Left cardiac atrium (tissue), 4 donors: ENCODE results near the gene SLC31A2. TPM values are rescaled to one million over a fixed set of nuclear protein-coding genes. Genes with fewer than 3 reads are reported as not detected.
A peak's percentile ranks its signal among the peaks of the same experiment; 100 is the strongest.
"Not testable (repeated sequence)": the region's sequence is repeated elsewhere in the genome, so short reads cannot be mapped to it uniquely, and the experiment has no call there.

ENCODE experiments used
- ATAC-seq, 2 donors: fragments of 200-7000 bp; cut with Tn5 transposase; one replicate each; pipeline ENCODE4 v1.9.1; 2020; ENCODE audit warnings: mild to moderate bottlenecking in 2 of 2, moderate library complexity in 2 of 2
- DNase-seq: peaks from one replicate; pipeline ENCODE4 v3.0.0-alpha.2; 2020
- intact Hi-C, 2 donors: fragments of 100-400 bp; cut with DNase I; formaldehyde crosslinking; loops; one replicate each; pipeline versions ENCODE4 v1.14.1 to v1.15.1; 2022 to 2023
- long read RNA-seq: library from polyadenylated mRNA; unstranded; transcript quantifications from one replicate; pipeline ENCODE4 v2.0.0, GENCODE V29; 2021
- total RNA-seq, 2 donors: library from RNA; stranded (reverse); fragmentation: NEBNext Ultra II Directional; extraction: Animal tissue kit (Norgen Biotek cat#: 25700); gene quantifications; one replicate each; pipeline ENCODE4 v1.2.1, GENCODE V29; 2021
- donor health status: DM: no; HTN: yes; CAD: no.
- donor health status: DM: no; HTN: yes; CAD: no; lungs with severe emphysema.
- donor health status: DM: yes; HTN: yes; CAD: no.
- donor health status: Dilated cardiomyopathy.

Gene SLC31A2, protein sequence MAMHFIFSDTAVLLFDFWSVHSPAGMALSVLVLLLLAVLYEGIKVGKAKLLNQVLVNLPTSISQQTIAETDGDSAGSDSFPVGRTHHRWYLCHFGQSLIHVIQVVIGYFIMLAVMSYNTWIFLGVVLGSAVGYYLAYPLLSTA
- 10 to 100 TPM in 1 of 2 donors, 1 to 10 TPM in 1; 7.1 to 12.3 TPM for total RNA-seq
- long read RNA-seq, transcript SLC31A2-201 (4 exons, 1,785 nt): major isoform, 10 of 11 reads
- long read RNA-seq, partial matches to known transcripts: 0 of 11 reads
- long read RNA-seq, other reads (novel, unspliced or antisense): 1 of 11 reads

DNA sequence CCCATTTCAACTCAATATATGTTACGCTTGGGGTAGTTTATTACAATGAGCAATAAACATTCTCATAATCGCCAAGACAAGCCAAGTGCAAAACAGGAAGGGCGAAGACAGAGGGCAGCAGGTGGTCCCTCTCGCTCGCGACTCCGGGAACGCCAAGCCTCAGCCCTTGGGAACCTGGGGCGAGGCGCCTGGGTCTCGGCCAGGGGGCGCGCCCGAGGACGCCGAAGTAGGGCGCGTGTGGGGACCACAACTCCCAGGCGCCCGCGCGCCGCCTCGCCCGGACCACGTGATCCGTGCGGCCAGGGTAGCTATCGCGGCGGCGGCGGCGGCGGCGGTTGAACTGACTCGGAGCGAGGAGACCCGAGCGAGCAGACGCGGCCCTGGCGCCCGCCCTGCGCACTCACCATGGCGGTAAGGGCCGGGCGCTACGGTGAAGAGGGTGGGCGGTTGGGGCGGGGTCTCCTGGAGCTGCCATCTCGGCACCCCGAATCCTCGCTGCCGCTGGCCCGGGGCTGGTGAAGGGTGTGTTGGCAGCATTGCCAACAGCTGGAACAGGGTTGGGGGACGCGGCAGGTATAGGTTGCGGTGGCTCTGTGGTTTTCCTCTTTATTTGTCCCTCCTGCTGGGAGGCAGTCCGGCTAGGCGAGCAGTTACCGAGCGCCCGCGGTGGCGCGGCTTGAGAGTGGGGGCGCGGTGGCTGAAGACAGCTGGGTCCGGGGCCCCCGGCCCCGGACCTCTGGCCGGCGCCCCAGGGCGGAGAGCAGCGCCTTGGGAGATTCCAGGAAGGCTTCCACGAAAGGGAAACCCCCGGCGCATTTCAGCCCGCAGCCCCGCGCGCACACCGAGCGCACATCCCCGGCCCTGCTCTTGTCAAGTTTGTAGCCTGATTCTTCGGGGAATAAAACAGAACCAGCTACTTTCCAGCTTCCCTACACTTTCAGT lies at the start of gene SLC31A2:
Gene SLC31A2 (plus strand): TSS at position 338 of the 942 bp plus-strand sequence. CDS start 68 bp downstream, at position 406.
- ATAC-seq (peak; percentile 97), DNase-seq (peak; percentile 93)
- intact Hi-C loops: no loop called here

- ATAC-seq, DNase-seq, intact Hi-C loops: not testable (repeated sequence)
Observed at GRCh38 chr9:113105345-113105744, 45.5 kb upstream of the SLC31A2 start.

DNA sequence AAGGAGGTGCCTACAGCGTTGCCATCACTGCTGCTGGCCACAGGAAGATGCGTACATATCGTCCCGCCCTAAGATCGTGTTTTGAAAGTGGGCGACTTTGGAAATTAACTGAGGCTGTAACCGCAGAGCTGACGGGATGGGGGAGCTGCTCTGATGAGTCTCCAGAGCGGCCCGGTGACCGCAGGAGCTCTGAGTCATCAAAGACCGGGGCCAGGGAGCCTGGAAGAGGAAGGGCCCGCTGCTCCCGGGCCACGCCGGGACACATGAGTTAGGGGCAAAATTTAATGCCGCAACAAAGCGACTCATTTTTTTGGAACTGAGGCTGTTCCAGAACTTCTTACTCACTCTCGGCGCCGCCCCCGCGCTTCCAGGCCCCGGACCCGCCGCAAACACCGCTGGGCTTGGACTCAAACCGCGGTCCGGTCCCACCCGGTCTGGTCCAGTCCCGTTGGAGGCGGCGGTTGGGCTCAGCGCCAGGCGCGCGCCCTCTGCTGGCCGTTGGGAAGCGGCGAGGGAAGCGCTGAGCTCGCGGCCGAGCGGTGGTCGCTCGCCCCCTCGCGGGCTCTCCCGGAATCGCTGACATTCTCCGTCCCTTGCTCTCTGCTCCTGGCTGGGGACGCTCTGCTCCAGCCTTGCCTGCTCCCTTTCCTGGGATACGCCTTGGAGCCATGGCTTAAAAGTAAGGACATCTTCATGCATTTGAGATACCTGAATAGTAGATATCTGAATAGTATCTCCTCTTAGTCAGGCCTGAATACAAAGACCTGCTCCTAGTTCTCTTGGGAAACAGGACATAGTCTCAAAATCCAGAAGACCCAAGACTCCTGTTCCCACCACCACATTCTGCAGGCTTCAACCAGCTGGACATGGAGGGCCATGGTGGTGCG lies 39.5 kb upstream of the SLC31A2 start:
- DNase-seq, intact Hi-C loops: not testable (repeated sequence)
- ATAC-seq: peak; percentile 78

DNA sequence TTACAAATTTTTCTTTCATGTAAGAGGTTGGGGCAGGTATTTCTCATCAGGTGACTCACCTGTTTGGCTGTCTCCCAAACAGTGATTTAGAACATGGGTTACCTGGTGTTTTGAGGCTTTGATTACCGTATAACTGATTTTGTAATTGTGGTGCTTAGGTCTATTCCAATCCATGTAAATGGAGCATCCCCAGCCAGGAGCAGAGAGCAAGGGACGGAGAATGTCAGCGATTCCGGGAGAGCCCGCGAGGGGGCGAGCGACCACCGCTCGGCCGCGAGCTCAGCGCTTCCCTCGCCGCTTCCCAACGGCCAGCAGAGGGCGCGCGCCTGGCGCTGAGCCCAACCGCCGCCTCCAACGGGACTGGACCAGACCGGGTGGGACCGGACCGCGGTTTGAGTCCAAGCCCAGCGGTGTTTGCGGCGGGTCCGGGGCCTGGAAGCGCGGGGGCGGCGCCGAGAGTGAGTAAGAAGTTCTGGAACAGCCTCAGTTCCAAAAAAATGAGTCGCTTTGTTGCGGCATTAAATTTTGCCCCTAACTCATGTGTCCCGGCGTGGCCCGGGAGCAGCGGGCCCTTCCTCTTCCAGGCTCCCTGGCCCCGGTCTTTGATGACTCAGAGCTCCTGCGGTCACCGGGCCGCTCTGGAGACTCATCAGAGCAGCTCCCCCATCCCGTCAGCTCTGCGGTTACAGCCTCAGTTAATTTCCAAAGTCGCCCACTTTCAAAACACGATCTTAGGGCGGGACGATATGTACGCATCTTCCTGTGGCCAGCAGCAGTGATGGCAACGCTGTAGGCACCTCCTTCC lies 37.9 kb upstream of the SLC31A2 start:
- intact Hi-C loops, DNase-seq: not testable (repeated sequence)
- ATAC-seq: peak; percentile 81 to 87

DNA sequence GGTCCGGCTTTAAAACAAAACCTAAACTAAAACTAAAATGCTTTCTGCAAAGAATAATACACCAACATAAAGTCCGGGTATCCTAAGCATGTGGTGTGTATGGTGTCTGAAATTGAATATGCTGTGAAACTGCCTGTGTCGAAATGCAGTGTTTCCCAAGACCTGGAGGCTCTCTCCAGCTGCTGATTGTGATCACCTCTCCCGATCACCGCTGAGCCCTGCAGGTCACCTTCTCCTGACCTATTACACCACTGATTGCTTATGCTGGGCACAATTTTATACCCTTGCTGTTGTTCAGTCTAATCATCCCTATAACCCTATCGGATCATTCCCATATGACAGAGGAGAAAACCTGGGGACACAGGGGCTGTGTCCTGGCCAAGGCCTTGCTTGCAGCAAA lies 32.0 kb upstream of the SLC31A2 start:
- ATAC-seq, intact Hi-C loops, DNase-seq: not testable (repeated sequence)

GRCh38 chr9:113125386-113126035 lies 25.3 kb upstream of the SLC31A2 start:
- intact Hi-C loops: no loop called here
- ATAC-seq (no peak), DNase-seq (no peak)

- intact Hi-C loops: no loop called here
- no peak for DNase-seq
Observed at GRCh38 chr9:113129466-113129865, 21.3 kb upstream of the SLC31A2 start.

GRCh38 chr9:113129884-113130283 lies 20.9 kb upstream of the SLC31A2 start:
- intact Hi-C loops: no loop called here
- DNase-seq (no peak), ATAC-seq (no peak)

More at GRCh38 chr9:113129466-113129865, 21.3 kb upstream of the SLC31A2 start:
- no peak for ATAC-seq

GRCh38 chr9:113131689-113132151 lies 19.1 kb upstream of the SLC31A2 start:
- ATAC-seq (peak; percentile 29 to 61), DNase-seq (no peak)
- intact Hi-C loops: no loop called here

GRCh38 chr9:113137196-113138168 lies 13.3 kb upstream of the SLC31A2 start:
- intact Hi-C loops: no loop called here
- DNase-seq (no peak), ATAC-seq (no peak)

DNA sequence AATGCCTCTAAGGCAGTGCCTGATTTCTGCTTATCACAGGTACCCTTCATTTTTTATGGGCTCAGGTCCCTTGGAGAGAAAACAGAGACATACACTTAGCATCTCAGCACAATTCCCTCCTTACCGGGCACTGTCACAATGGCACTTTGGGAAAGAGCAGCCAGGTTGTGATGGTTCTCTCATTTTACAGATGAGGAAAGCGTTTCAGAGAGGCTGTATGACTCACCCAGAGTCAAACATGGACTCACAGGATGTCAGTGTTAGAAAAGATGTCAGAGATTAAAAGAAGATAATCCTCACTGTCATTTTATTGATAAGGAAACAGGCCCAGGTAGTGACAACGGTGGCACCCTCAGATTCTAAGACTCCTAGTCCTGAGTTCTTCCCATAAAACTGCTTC lies 12.0 kb upstream of the SLC31A2 start:
- DNase-seq (no peak), ATAC-seq (no peak)
- intact Hi-C loops: no loop called here

- DNase-seq: no peak
- intact Hi-C loops: no loop called here
- no peak for ATAC-seq
Observed at GRCh38 chr9:113139225-113139829, 11.5 kb upstream of the SLC31A2 start.

GRCh38 chr9:113139953-113140352 lies 10.9 kb upstream of the SLC31A2 start:
- intact Hi-C loops: no loop called here
- ATAC-seq (no peak), DNase-seq (no peak)

GRCh38 chr9:113140896-113141295 lies 9.9 kb upstream of the SLC31A2 start:
- DNase-seq, intact Hi-C loops, ATAC-seq: not testable (repeated sequence)

GRCh38 chr9:113143432-113144227 lies 7.2 kb upstream of the SLC31A2 start:
- DNase-seq (no peak), ATAC-seq (no peak)
- intact Hi-C loops: no loop called here
